OCI-LY7 (cell line): ENCODE results near the gene TANC1. TPM values are rescaled to one million over a fixed set of nuclear protein-coding genes. Genes with fewer than 3 reads are reported as not detected.

ENCODE experiments used
- BruUV-seq: library from RNA; stranded (reverse); fragments of 400-500 nt; replicated peaks from 2 replicates; lab custom pipeline; 2021; lab: Mats Ljungman, UMichigan
- CTCF ChIA-PET: fragments of 300-600 bp; sonication (Branson Sonifier 250); formaldehyde crosslinking; loops from one replicate; lab custom pipeline; 2022; ENCODE audit warnings: antibody characterized with exemption; ENCODE audit not compliant: unreplicated experiment; lab: Charles Lee
- POLR2A ChIA-PET: fragments of 300-600 bp; sonication (Branson Sonifier 250); formaldehyde crosslinking; loops from one replicate; lab custom pipeline; 2022; ENCODE audit warnings: antibody characterized with exemption; lab: Charles Lee
- DNase-seq: peaks from one replicate; pipeline ENCODE4 v3.0.0-alpha.2; 2015; ENCODE audit warnings: low spot score
- H2AFZ ChIP-seq: fragments of 200-600 bp; sonication (generic), shearing (Covaris generic); 2 replicates; pipeline ENCODE4 v1.6.1; 2014; ENCODE audit warnings: mild to moderate bottlenecking, antibody characterized with exemption, low read length, moderate library complexity
- H3K27ac ChIP-seq: fragments of 200-600 bp; sonication (generic); 2 replicates; pipeline ENCODE4 v1.5.1; 2014; ENCODE audit warnings: mixed run types, low read depth, mild to moderate bottlenecking, moderate library complexity, low read length, inconsistent platforms; ENCODE audit not compliant: poor library complexity, severe bottlenecking
- H3K36me3 ChIP-seq: fragments of 200-600 bp; sonication (generic); 2 replicates; pipeline ENCODE4 v1.6.1; 2014; ENCODE audit warnings: mild to moderate bottlenecking, antibody characterized with exemption, low read length, moderate library complexity, mixed read lengths; ENCODE audit not compliant: insufficient read depth
- H3K4me1 ChIP-seq: fragments of 200-600 bp; sonication (generic); 2 replicates; pipeline ENCODE4 v1.5.1; 2014; ENCODE audit warnings: mild to moderate bottlenecking, low read length; ENCODE audit not compliant: insufficient read depth, poor library complexity, severe bottlenecking
- H3K4me2 ChIP-seq: fragments of 200-600 bp; sonication (generic); 2 replicates; pipeline ENCODE4 v1.6.1; 2014; ENCODE audit warnings: mild to moderate bottlenecking, low read length
- H3K4me3 ChIP-seq: fragments of 200-600 bp; sonication (generic); 2 replicates; pipeline ENCODE4 v1.5.1; 2014; ENCODE audit warnings: mild to moderate bottlenecking, low read depth, low read length; ENCODE audit not compliant: poor library complexity, severe bottlenecking
- H3K79me2 ChIP-seq: fragments of 200-600 bp; sonication (generic); 2 replicates; pipeline ENCODE4 v1.6.1; 2016; ENCODE audit warnings: low read depth, mild to moderate bottlenecking, low read length, moderate library complexity, mixed read lengths; ENCODE audit not compliant: insufficient read depth
- H3K9me2 ChIP-seq: fragments of 200-600 bp; sonication (generic); 2 replicates; pipeline ENCODE4 v1.6.1; 2016; ENCODE audit warnings: mild to moderate bottlenecking, low read length, mixed read lengths; ENCODE audit not compliant: insufficient read depth
- H3K9me3 ChIP-seq: fragments of 200-600 bp; sonication (generic); 2 replicates; pipeline ENCODE4 v1.6.1; 2014; ENCODE audit warnings: mild to moderate bottlenecking, mixed run types, low read length, mixed read lengths
- H4K20me1 ChIP-seq: fragments of 200-600 bp; sonication (generic); 2 replicates; pipeline ENCODE4 v1.6.1; 2014; ENCODE audit warnings: mild to moderate bottlenecking, antibody characterized with exemption, low read length, moderate library complexity, mixed read lengths; ENCODE audit not compliant: insufficient read depth
- EZH2phosphoT487 ChIP-seq: fragments of 200-600 bp; sonication (generic); IDR thresholded peaks from 2 replicates; pipeline ENCODE4 v1.6.1; 2018; ENCODE audit warnings: low read depth, borderline replicate concordance, mild to moderate bottlenecking, mixed run types, antibody characterized with exemption, low read length, moderate library complexity, mixed read lengths
- intact Hi-C: fragments of 100-400 bp; cut with micrococcal nuclease; formaldehyde crosslinking; loops from one replicate; pipeline ENCODE4 v1.10.0; 2022; ENCODE audit not compliant: unreplicated experiment
- total RNA-seq, 2 experiments: library from RNA; depleted of rRNA in 1 of 2; stranded (reverse); fragments of >200 nt in 1 of 2; shearing (Covaris generic) in 1 of 2; gene quantifications; 2 replicates each; pipeline ENCODE4 v1.2.3, GENCODE V29; 2014 to 2022
- TF ChIP-seq, protein P1 (sequence below): fragments of 200-600 bp; sonication (generic); conservative IDR thresholded peaks from 2 replicates; pipeline ENCODE4 v1.5.1; 2014; ENCODE audit warnings: mild to moderate bottlenecking, antibody characterized with exemption, low read length, moderate library complexity, mixed read lengths

TANC1 gene
- total RNA-seq, 2 experiments from 2014 or later = 0.04 TPM; not detected in 1

DNA sequence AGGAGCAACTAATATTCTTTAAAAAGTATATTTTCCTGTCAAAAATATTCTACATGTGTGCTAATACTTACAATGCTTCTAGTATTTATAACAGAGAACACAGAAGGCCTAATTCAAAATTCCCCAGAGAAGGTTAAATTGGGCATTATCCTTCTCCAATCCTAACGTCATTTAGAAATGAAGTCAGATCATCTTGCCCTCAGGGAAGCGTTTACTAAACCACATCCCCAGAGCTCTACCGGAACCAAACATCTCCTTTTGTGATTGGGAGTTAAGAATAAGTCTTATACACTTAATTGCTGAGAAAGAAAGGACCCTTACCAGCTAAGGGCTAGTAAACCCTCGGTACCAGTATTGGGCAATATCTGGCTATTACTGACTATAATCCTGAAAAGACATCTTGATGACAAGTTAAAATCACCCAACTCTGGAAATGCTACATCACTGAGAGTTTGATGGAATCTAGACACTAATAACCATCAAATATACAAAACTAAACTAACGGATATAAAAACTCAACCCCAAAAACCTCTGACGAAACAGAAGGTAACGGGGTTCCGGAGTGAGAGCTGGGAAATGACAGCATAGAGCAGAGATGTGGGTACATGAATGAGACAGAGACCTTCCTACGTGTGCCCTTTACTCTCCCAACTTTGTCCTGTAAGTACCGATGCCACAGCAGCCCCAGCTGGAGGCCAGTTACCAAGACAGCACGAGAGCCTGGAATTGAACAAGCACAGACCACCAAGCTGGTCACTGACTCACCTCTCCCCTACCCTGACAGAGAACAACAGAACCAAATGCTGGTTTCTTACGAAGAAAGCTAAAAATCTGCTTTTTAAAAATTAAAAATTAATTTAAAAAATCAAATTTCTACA, 283.1 kb downstream of the TANC1 start:
- no peak for DNase-seq
- Histone ChIP-seq H3K36me3 (no peaks in the 10 kb centered on the region), H3K4me3 (no peak overlapping the region), H3K79me2 (no peaks in the 10 kb centered on the region), H4K20me1 (no peaks in the 10 kb centered on the region), H3K4me1 (no peaks in the 10 kb centered on the region), H3K9me2 (no peaks in the 10 kb centered on the region), H2AFZ (no peak overlapping the region), H3K27ac (no peak overlapping the region), H3K9me3 (no peaks in the 10 kb centered on the region), H3K4me2 (no peak overlapping the region)
- CTCF ChIA-PET = no interaction called here
- POLR2A ChIA-PET = interaction anchor here (0.5 to 0.7 kb wide), 3 partner anchors 12 to 80 kb away, joined by 3 to 9 read pairs (median 3); no protein-coding TSS in a partner anchor
- no TSS peak for BruUV-seq
- intact Hi-C loops = no loop called here
- TF ChIP-seq EZH2phosphoT487 = no peak
- TF ChIP-seq, protein P1, sequence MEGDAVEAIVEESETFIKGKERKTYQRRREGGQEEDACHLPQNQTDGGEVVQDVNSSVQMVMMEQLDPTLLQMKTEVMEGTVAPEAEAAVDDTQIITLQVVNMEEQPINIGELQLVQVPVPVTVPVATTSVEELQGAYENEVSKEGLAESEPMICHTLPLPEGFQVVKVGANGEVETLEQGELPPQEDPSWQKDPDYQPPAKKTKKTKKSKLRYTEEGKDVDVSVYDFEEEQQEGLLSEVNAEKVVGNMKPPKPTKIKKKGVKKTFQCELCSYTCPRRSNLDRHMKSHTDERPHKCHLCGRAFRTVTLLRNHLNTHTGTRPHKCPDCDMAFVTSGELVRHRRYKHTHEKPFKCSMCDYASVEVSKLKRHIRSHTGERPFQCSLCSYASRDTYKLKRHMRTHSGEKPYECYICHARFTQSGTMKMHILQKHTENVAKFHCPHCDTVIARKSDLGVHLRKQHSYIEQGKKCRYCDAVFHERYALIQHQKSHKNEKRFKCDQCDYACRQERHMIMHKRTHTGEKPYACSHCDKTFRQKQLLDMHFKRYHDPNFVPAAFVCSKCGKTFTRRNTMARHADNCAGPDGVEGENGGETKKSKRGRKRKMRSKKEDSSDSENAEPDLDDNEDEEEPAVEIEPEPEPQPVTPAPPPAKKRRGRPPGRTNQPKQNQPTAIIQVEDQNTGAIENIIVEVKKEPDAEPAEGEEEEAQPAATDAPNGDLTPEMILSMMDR = no peak

DNA sequence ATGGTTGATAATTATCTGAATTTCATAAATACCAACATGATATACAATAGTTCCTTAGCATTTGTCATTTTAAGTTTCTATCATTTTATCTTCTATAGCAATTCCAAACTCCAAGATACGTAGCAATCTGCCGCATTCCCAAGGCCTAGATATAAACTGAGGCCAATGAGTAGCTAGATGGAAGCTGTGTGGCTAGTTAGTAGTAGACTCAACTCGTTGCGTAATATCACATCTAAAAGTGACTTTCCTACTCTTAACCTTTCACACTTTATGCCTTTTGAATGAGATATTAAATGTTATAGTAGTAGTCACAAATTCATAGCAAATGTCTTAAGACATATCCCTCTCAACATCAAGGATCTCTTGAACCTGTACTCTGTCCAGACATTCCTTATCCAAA, 284.5 kb downstream of the TANC1 start:
- POLR2A ChIA-PET = interaction anchor here (0.6 kb wide), 1 partner anchor 75 kb away, joined by 4 read pairs; no protein-coding TSS in a partner anchor
- DNase-seq = no peak
- Histone ChIP-seq H3K9me3 (no peaks in the 10 kb centered on the region), H3K79me2 (no peaks in the 10 kb centered on the region), H3K9me2 (no peaks in the 10 kb centered on the region), H3K36me3 (no peaks in the 10 kb centered on the region), H3K4me3 (no peak overlapping the region), H3K4me2 (no peak overlapping the region), H3K4me1 (no peaks in the 10 kb centered on the region), H2AFZ (no peak overlapping the region), H3K27ac (no peak overlapping the region), H4K20me1 (no peaks in the 10 kb centered on the region)
- CTCF ChIA-PET = no interaction called here
- no TSS peak for BruUV-seq
- TF ChIP-seq, protein P1 = no peak
- TF ChIP-seq EZH2phosphoT487 = no peak
- intact Hi-C loops = no loop called here

DNA sequence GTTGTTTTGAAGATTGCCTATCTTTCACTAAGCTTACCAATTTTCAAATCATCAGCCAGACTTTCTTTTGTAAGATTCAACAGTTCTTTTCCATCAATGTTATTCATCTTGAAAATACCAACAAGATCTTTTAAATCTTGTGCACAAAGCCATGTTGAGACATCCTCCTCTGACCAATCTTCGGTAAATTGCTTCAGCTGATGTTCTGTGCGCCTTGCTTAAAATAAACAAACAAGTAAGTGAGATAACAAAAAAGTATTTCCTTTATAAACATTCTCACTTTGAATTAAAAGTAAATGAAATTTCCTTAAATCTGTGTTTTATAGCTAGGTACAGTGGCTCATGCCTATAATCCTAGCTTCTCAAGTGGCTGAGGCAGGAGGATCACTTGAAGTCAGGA, 287.7 kb downstream of the TANC1 start:
- intact Hi-C loops = no loop called here
- no peaks in the 10 kb centered on the region for H3K79me2 ChIP-seq
- no peak for TF ChIP-seq EZH2phosphoT487
- TF ChIP-seq, protein P1 = no peak
- no peak overlapping the region for H3K4me2 ChIP-seq
- ChIA-PET CTCF (no interaction called here), POLR2A (interaction anchor here (0.7 kb wide), 2 partner anchors 89 to 350 kb away, joined by 3 to 4 read pairs; no protein-coding TSS in a partner anchor)
- no peaks in the 10 kb centered on the region for H3K36me3 ChIP-seq
- H3K27ac ChIP-seq = no peak overlapping the region
- no peaks in the 10 kb centered on the region for H3K4me1 ChIP-seq
- no peaks in the 10 kb centered on the region for H3K9me2 ChIP-seq
- no peak overlapping the region for H3K4me3 ChIP-seq
- no peaks in the 10 kb centered on the region for H4K20me1 ChIP-seq
- no peaks in the 10 kb centered on the region for H3K9me3 ChIP-seq
- DNase-seq = no peak
- no TSS peak for BruUV-seq
- no peak overlapping the region for H2AFZ ChIP-seq
